ENCODE measurements around the gene MUL1.

The MUL1 gene, protein sequence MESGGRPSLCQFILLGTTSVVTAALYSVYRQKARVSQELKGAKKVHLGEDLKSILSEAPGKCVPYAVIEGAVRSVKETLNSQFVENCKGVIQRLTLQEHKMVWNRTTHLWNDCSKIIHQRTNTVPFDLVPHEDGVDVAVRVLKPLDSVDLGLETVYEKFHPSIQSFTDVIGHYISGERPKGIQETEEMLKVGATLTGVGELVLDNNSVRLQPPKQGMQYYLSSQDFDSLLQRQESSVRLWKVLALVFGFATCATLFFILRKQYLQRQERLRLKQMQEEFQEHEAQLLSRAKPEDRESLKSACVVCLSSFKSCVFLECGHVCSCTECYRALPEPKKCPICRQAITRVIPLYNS

DNA sequence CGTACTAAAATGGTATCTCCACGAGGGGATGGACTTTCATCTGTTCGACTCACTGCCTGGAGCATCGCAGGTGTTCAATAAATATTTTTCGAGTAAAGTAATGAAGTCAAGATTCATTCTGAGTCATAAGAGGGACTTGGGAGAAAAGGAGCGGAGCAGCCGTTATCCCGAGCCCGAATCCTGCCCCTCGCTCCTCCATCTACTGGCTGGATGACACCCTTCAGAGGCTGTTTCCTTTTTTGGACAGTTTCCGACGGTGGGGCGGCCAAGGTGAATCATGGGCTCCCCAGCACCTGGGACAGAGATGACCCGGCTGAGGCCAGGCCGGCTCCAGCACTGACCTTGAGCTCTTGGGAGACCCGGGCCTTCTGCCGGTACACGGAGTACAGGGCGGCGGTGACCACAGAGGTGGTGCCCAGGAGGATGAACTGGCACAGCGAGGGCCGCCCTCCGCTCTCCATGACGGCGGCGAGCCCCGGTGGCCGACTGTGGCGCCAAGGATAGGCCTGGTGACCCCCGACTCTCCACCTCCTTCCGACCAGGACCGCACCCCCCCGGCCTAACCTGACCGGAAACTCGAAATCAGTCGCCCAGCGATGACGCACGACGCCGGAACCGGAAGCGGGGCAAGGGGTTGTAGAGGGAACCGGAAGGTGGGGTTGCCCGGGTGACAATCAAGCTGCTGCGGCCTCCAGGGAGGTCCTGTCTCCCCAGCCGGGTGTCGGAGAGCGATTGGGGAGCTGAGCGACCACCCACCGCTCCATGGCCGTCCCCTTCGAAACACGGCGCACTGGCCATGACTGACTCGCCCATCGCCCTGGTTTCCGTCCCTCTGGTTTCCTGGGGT lies at the start of gene MUL1:
MUL1 (minus strand) TSS at position 588 of the 847 bp plus-strand sequence; CDS start at position 461, 127 bp downstream.
- Mint-ChIP-seq H3K4me1 (ENCODE audit: low read depth) (peaks cover 18% of the 10 kb centered on the region), H3K27me3 (ENCODE audit: low read depth) (no peaks in the 10 kb centered on the region), H3K27ac (peak within 1 kb of the TSS; percentile 95), H3K9me3 (no peaks in the 10 kb centered on the region), H3K36me3 (ENCODE audit: low read depth) (peaks cover 4% of the 10 kb centered on the region), H3K4me3 (peak within 1 kb of the TSS; percentile 89)

- H3K27me3 Mint-ChIP-seq (ENCODE audit: low read depth) = peaks cover 33% of the 10 kb centered on the region
- no peak overlapping the region for H3K27ac Mint-ChIP-seq
Observed at GRCh38 chr1:20555758-20556120, 47.8 kb upstream of the MUL1 start.

DNA sequence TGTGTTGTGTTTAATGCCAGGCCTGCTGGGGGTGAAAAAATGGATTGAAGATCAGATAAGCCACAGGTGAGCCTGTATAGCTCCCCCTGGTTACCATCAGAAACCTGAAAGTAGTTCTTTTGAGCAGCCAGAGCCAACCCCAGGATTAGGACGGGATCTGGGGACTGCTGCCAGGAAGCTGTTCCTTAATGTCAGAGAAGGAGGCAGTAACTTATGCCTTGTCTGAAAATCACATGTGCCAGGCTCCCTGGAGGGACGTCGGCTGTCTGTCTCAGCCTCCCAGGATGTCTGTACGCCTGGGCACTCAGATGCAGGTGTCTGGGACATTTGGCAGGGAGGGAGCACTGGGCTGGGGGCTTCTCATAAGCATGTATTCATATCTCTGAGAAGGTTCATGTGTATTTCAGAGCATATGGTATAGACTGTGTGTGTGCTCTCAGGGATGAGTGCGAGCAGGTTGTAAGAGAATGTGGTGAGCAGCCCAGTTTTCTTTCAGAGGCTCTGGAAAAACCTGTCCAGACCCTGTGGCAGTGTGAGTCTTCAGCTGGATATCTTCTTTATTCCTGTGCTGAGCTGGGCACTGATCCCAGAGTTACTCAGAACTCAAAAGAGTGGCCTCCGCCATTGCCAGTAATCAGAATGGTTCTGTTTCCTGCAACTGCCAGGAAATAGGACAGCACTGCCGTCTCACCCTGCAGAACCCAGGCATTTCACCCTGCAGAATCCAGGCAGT lies 47.2 kb upstream of the MUL1 start:
- Mint-ChIP-seq H3K9me3 (no peaks in the 10 kb centered on the region), H3K36me3 (ENCODE audit: low read depth) (no peaks in the 10 kb centered on the region), H3K4me1 (ENCODE audit: low read depth) (no peaks in the 10 kb centered on the region), H3K4me3 (no peak overlapping the region), H3K27me3 (ENCODE audit: low read depth) (peaks cover 33% of the 10 kb centered on the region), H3K27ac (no peak overlapping the region)

More at GRCh38 chr1:20555758-20556120, 47.8 kb upstream of the MUL1 start:
- no peak overlapping the region for H3K4me3 Mint-ChIP-seq
- H3K9me3 Mint-ChIP-seq = no peaks in the 10 kb centered on the region
- H3K4me1 Mint-ChIP-seq (ENCODE audit: low read depth) = no peaks in the 10 kb centered on the region
- no peaks in the 10 kb centered on the region for H3K36me3 Mint-ChIP-seq (ENCODE audit: low read depth)

GRCh38 chr1:20552728-20553445 lies 44.9 kb upstream of the MUL1 start:
- H3K9me3 Mint-ChIP-seq = no peaks in the 10 kb centered on the region
- H3K27ac Mint-ChIP-seq = no peak overlapping the region
- H3K4me3 Mint-ChIP-seq = no peak overlapping the region
- peaks cover 33% of the 10 kb centered on the region for H3K27me3 Mint-ChIP-seq (ENCODE audit: low read depth)
- no peaks in the 10 kb centered on the region for H3K4me1 Mint-ChIP-seq (ENCODE audit: low read depth)
- H3K36me3 Mint-ChIP-seq (ENCODE audit: low read depth) = no peaks in the 10 kb centered on the region

- H3K27ac Mint-ChIP-seq = no peak within 1 kb of the TSS
- H3K9me3 Mint-ChIP-seq = no peaks in the 10 kb centered on the region
- no peaks in the 10 kb centered on the region for H3K4me1 Mint-ChIP-seq (ENCODE audit: low read depth)
- no peaks in the 10 kb centered on the region for H3K36me3 Mint-ChIP-seq (ENCODE audit: low read depth)
- no peak within 1 kb of the TSS for H3K4me3 Mint-ChIP-seq
- H3K27me3 Mint-ChIP-seq (ENCODE audit: low read depth) = peaks cover 33% of the 10 kb centered on the region
Observed at GRCh38 chr1:20551945-20552727, 44.2 kb upstream of the MUL1 start, which contains the start of gene FAM43B. Gene FAM43B (plus strand): TSS chr1:20552573. CDS start chr1:20552974, 401 bp downstream.

DNA sequence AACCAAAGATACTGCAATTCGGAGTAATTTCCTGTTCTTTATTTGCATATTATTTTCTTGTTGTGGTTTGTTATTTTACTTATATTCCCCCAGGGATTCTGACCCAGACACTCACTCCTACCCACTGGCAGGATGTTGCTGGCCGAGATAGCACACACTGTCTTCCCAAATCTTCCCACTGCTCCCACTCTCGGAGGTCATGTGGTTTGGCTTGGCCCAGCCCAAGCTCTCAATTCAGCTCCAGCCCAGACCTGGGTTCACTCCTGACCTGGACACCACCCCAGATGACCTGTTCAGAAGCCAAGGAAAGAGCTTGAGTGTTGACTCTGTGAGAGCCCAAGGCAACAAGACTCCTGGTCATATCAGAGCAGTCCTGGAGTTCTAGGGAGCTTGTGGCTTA lies 43.2 kb upstream of the MUL1 start:
- Mint-ChIP-seq H3K27me3 (ENCODE audit: low read depth) (peaks cover 37% of the 10 kb centered on the region), H3K4me1 (ENCODE audit: low read depth) (no peaks in the 10 kb centered on the region), H3K9me3 (no peaks in the 10 kb centered on the region), H3K27ac (no peak overlapping the region), H3K36me3 (ENCODE audit: low read depth) (no peaks in the 10 kb centered on the region), H3K4me3 (no peak overlapping the region)

- peaks cover 31% of the 10 kb centered on the region for H3K27me3 Mint-ChIP-seq (ENCODE audit: low read depth)
- H3K27ac Mint-ChIP-seq = no peak overlapping the region
- H3K4me1 Mint-ChIP-seq (ENCODE audit: low read depth) = no peaks in the 10 kb centered on the region
- no peak overlapping the region for H3K4me3 Mint-ChIP-seq
- no peaks in the 10 kb centered on the region for H3K36me3 Mint-ChIP-seq (ENCODE audit: low read depth)
- H3K9me3 Mint-ChIP-seq = no peaks in the 10 kb centered on the region
Observed at GRCh38 chr1:20546637-20547036, 38.7 kb upstream of the MUL1 start.

DNA sequence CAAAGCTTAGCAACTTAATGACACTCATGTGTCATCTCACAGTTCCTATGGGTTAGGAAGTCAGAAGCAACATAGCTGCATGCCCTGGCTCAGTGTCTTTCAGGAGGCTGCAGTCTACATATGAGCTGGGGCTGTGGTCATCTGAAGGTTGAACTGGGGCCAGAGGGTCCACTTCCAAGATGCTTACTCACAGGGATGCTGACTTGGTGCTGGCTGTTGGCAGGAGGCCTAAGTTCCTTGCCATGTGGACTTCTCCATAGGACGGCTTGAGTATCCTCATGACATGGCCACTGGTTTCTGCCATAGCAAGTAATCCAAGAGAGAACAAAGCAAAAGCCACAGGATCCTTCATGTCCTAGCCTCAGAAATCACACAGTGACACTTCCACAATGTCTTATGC lies 32.3 kb upstream of the MUL1 start:
- Mint-ChIP-seq H3K27me3 (ENCODE audit: low read depth) (peaks cover 31% of the 10 kb centered on the region), H3K4me1 (ENCODE audit: low read depth) (no peaks in the 10 kb centered on the region), H3K27ac (no peak overlapping the region), H3K4me3 (no peak overlapping the region), H3K9me3 (no peaks in the 10 kb centered on the region), H3K36me3 (ENCODE audit: low read depth) (no peaks in the 10 kb centered on the region)

GRCh38 chr1:20538760-20539551 lies 31.0 kb upstream of the MUL1 start:
- Mint-ChIP-seq H3K27ac (no peak overlapping the region), H3K4me1 (ENCODE audit: low read depth) (no peaks in the 10 kb centered on the region), H3K36me3 (ENCODE audit: low read depth) (no peaks in the 10 kb centered on the region), H3K4me3 (no peak overlapping the region), H3K27me3 (ENCODE audit: low read depth) (peaks cover 37% of the 10 kb centered on the region), H3K9me3 (no peaks in the 10 kb centered on the region)

DNA sequence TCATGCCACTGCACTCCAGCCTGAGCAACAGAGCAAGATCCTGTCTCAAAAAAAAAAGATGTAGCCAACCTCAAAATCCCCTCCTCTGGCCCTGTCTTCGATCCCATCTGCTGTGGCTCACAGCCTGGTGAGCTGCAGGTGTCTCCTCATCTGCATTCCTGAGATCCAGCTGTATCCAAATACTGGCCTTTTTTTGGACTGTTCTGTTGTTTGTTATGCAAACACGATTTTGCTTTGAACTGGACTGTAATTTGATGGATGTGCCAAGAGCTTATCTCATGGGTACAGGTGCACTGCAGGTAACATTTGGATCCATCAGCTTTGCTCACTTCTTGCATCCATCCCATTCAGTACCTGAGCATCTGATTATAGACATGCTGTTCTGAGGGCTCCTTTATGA lies 30.3 kb upstream of the MUL1 start:
- peaks cover 44% of the 10 kb centered on the region for H3K27me3 Mint-ChIP-seq (ENCODE audit: low read depth)
- no peaks in the 10 kb centered on the region for H3K9me3 Mint-ChIP-seq
- no peak overlapping the region for H3K27ac Mint-ChIP-seq
- H3K36me3 Mint-ChIP-seq (ENCODE audit: low read depth) = no peaks in the 10 kb centered on the region
- H3K4me3 Mint-ChIP-seq = no peak overlapping the region
- H3K4me1 Mint-ChIP-seq (ENCODE audit: low read depth) = no peaks in the 10 kb centered on the region

DNA sequence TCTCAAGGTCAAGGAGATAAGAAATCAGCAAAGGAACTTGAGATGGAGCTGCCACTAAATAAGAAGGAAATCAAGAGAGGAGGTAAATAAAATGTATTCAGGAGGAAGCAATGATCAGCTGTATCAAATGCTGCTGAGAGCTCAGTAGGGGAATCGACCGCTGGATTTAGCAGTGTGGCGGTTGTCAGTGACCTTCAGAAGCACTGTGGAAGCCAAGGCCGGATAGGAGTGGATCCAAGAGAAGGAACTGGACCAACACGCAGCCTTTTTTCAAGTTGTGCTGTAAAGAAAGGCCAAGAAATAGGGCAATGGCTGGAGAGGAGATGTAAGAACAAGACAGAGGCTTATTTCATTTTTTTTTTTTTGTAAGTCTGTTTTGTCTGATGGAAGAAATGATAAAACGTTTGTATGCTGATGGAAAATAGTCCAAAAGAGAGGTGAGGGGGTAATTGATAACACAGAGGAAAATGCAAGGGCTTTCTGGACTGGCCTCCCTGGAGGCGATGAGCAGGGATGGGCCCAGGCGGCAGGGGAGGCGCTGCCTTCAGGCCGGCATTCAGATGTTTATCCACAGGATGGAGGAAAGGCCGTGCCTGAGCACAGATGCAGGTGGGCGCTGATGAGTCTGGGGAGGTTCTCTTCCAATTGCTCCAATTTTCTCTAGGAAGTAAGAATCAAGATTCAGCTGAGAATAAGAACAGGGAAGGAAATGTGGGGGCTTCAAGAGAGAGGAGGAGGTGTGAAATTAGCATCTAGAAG lies 26.9 kb upstream of the MUL1 start:
- Mint-ChIP-seq H3K27ac (no peak overlapping the region), H3K27me3 (ENCODE audit: low read depth) (peaks cover 38% of the 10 kb centered on the region), H3K4me3 (no peak overlapping the region), H3K4me1 (ENCODE audit: low read depth) (no peaks in the 10 kb centered on the region), H3K36me3 (ENCODE audit: low read depth) (no peaks in the 10 kb centered on the region), H3K9me3 (no peaks in the 10 kb centered on the region)

DNA sequence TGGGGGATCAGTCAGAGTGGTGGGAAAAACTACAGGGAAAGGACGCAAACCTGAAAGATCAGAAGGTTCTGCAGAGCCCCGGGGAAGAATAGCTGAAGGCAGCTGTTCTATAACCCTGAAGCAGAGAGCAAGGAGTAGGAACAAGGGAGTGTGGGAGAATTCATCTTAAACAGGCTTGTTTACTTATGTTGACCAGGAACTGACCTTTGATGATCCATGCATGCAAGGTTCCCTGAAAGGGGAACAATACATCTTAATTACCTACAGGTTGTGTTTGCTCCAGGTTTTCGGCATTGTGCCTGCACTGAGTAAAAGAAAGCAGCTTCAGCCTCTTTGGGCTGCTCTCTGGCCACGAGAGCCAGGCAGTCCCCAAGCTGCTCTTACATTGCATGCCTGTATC lies 25.7 kb upstream of the MUL1 start:
- Mint-ChIP-seq H3K4me3 (no peak overlapping the region), H3K27ac (no peak overlapping the region), H3K9me3 (no peaks in the 10 kb centered on the region), H3K27me3 (ENCODE audit: low read depth) (peaks cover 32% of the 10 kb centered on the region), H3K36me3 (ENCODE audit: low read depth) (no peaks in the 10 kb centered on the region), H3K4me1 (ENCODE audit: low read depth) (no peaks in the 10 kb centered on the region)

Measured in T-helper 1 cell treated with Interleukin-12 subunit alpha and Interleukin-12 subunit beta and Interleukin-4 antibody, amounts not matched to agents 30 μg/mL and 1 μg/mL, for 36 hours (primary cell).